Measurements from ENCODE around the gene APOL2. TPM values are rescaled to one million over a fixed set of nuclear protein-coding genes. Genes with fewer than 3 reads are reported as not detected.
"Not testable (repeated sequence)": the region's sequence is repeated elsewhere in the genome, so short reads cannot be mapped to it uniquely, and the experiment has no call there.

Gene APOL2
- total and polyA plus RNA-seq, 5 donors, result 29.1 to 54.8 (median 40.0) TPM

- ATAC-seq (no peak), DNase-seq (no peak)
- no peak overlapping the region for H3K27ac ChIP-seq (ENCODE audit: low read length)
- H3K27me3 ChIP-seq (ENCODE audit: control insufficient read depth, insufficient read depth), result no peaks in the 10 kb centered on the region
- H3K9me3 ChIP-seq (ENCODE audit: control insufficient read depth, low read length), result no peaks in the 10 kb centered on the region
- WGBS, result 82% methylated on average over 7 of the region's 7 CpGs
- intact Hi-C loops (cut with DNase I), result no loop called here
- H3K4me1 ChIP-seq (ENCODE audit: control insufficient read depth, insufficient read depth, low read length), result no peaks in the 10 kb centered on the region
- H3K4me3 ChIP-seq (ENCODE audit: low read length), result no peak overlapping the region
Measured at GRCh38 chr22:36228944-36229343, 10.4 kb downstream of the APOL2 start.

DNA sequence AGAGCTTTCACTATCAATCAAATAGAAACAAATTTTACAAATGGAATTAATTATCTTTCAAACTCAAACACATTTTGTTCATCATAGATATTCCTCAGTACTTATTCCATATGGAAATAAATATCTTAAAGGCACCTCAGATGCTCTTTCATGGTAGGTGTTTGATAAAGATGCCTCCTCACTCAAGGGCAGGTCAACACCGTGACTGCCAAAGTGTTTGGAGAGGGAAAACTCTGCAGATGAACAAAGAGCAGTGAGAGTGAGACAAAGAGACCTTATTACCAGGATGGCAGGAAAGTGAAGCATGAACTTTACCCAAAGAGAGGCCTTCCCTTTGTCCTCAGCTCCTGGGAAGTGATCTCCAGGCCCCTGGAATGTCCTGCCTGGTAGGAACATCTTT lies 11.0 kb downstream of the APOL2 start:
- H3K4me1 ChIP-seq (ENCODE audit: control insufficient read depth, insufficient read depth, low read length); DNase-seq; H3K27ac ChIP-seq (ENCODE audit: low read length); H3K4me3 ChIP-seq (ENCODE audit: low read length); H3K9me3 ChIP-seq (ENCODE audit: control insufficient read depth, low read length); H3K27me3 ChIP-seq (ENCODE audit: control insufficient read depth, insufficient read depth); intact Hi-C loops (cut with DNase I); ATAC-seq: not testable (repeated sequence)
- 70% methylated on average over 1 of the region's 1 CpG for WGBS

DNA sequence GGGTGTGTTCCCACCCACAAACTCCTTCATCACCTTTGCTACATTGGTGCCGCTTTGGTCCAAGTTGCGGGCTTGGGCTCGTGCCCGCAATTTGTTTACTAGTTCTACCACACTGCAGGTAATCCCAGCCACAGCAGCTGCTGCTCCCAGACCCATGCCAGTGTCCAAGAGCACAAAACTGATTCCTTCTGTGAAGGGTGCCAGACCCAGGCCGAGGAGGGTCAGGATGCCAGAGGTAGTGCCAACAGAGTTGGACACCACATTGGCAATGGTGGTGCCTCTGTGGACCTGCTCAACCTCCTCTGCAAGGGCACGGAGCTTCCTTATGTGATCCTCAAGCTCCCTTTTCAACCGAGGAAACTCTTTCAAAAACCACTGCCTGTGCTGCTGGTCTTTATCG lies 11.5 kb downstream of the APOL2 start:
- Histone ChIP-seq H3K27me3 (ENCODE audit: control insufficient read depth, insufficient read depth) (no peaks in the 10 kb centered on the region), H3K9me3 (ENCODE audit: control insufficient read depth, low read length) (no peaks in the 10 kb centered on the region), H3K27ac (ENCODE audit: low read length) (no peak overlapping the region), H3K4me1 (ENCODE audit: control insufficient read depth, insufficient read depth, low read length) (no peaks in the 10 kb centered on the region), H3K4me3 (ENCODE audit: low read length) (no peak overlapping the region)
- 91% methylated on average over 8 of the region's 8 CpGs for WGBS
- no peak for DNase-seq
- ATAC-seq, result no peak
- intact Hi-C loops (cut with DNase I), result no loop called here

GRCh38 chr22:36227396-36227795 lies 11.9 kb downstream of the APOL2 start:
- Histone ChIP-seq H3K9me3 (ENCODE audit: control insufficient read depth, low read length) (no peaks in the 10 kb centered on the region), H3K4me1 (ENCODE audit: control insufficient read depth, insufficient read depth, low read length) (no peaks in the 10 kb centered on the region), H3K4me3 (ENCODE audit: low read length) (no peak overlapping the region), H3K27ac (ENCODE audit: low read length) (no peak overlapping the region), H3K27me3 (ENCODE audit: control insufficient read depth, insufficient read depth) (no peaks in the 10 kb centered on the region)
- WGBS, result 93% methylated on average over 9 of the region's 9 CpGs
- intact Hi-C loops (cut with DNase I), result no loop called here
- DNase-seq (no peak), ATAC-seq (no peak)

- Histone ChIP-seq H3K9me3 (ENCODE audit: control insufficient read depth, low read length) (no peaks in the 10 kb centered on the region), H3K4me3 (ENCODE audit: low read length) (no peak overlapping the region), H3K27ac (ENCODE audit: low read length) (no peak overlapping the region), H3K27me3 (ENCODE audit: control insufficient read depth, insufficient read depth) (no peaks in the 10 kb centered on the region), H3K4me1 (ENCODE audit: control insufficient read depth, insufficient read depth, low read length) (no peaks in the 10 kb centered on the region)
- ATAC-seq, result no peak
- intact Hi-C loops (cut with DNase I), result no loop called here
- WGBS, result 92% methylated on average over 5 of the region's 5 CpGs
- no peak for DNase-seq
Measured at GRCh38 chr22:36226189-36226588, 13.1 kb downstream of the APOL2 start.

DNA sequence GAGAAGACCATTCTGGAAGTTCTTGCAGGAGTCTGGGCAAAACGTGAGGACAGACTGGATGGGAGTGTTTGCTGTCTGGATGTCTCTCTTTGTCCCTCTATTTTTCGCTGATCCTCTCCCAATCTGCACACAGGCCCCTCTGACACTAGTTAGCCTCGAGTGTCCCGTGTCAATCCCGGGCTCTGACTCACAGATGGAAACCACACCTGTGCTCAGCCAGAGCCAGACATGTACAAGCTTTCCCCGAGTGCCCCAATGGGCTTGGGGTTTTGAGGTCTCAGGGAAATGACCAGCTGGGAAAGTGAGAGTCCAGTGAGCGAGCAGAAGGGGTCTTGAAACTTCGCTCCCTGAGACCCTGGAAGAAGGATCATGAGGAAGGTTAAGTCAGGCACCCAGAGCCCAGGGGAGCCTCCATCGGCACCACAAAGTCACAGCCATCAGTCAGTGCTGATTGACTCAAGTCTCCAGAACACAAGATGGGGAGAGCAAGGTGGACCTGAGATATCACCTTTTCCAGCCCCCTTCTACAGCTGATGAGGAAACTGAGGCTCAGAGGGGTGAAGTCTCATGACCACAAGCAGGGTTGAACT lies 13.9 kb downstream of the APOL2 start:
- WGBS, result 86% methylated on average over 9 of the region's 9 CpGs
- no peak for DNase-seq
- Histone ChIP-seq H3K4me3 (ENCODE audit: low read length) (no peak overlapping the region), H3K27me3 (ENCODE audit: control insufficient read depth, insufficient read depth) (no peaks in the 10 kb centered on the region), H3K4me1 (ENCODE audit: control insufficient read depth, insufficient read depth, low read length) (peaks cover 2% of the 10 kb centered on the region), H3K27ac (ENCODE audit: low read length) (no peak overlapping the region), H3K9me3 (ENCODE audit: control insufficient read depth, low read length) (no peaks in the 10 kb centered on the region)
- intact Hi-C loops (cut with DNase I), result no loop called here
- ATAC-seq, result no peak

GRCh38 chr22:36224245-36224644 lies 15.1 kb downstream of the APOL2 start:
- H3K27me3 ChIP-seq (ENCODE audit: control insufficient read depth, insufficient read depth), result no peaks in the 10 kb centered on the region
- DNase-seq (no peak), ATAC-seq (no peak)
- intact Hi-C loops (cut with DNase I), result no loop called here
- H3K9me3 ChIP-seq (ENCODE audit: control insufficient read depth, low read length), result no peaks in the 10 kb centered on the region
- peaks cover 3% of the 10 kb centered on the region for H3K4me1 ChIP-seq (ENCODE audit: control insufficient read depth, insufficient read depth, low read length)
- H3K27ac ChIP-seq (ENCODE audit: low read length), result no peak overlapping the region
- 76% methylated on average over 4 of the region's 4 CpGs for WGBS
- no peak overlapping the region for H3K4me3 ChIP-seq (ENCODE audit: low read length)

GRCh38 chr22:36223504-36223903 lies 15.8 kb downstream of the APOL2 start:
- H3K4me1 ChIP-seq (ENCODE audit: control insufficient read depth, insufficient read depth, low read length), result peaks cover 3% of the 10 kb centered on the region
- no peak overlapping the region for H3K27ac ChIP-seq (ENCODE audit: low read length)
- H3K27me3 ChIP-seq (ENCODE audit: control insufficient read depth, insufficient read depth), result no peaks in the 10 kb centered on the region
- no peak for DNase-seq
- intact Hi-C loops (cut with DNase I), result no loop called here
- WGBS, result 72% methylated on average over 8 of the region's 8 CpGs
- ATAC-seq, result peak in 1 of 2 donors; percentile 16
- H3K4me3 ChIP-seq (ENCODE audit: low read length), result no peak overlapping the region
- H3K9me3 ChIP-seq (ENCODE audit: control insufficient read depth, low read length), result no peaks in the 10 kb centered on the region

DNA sequence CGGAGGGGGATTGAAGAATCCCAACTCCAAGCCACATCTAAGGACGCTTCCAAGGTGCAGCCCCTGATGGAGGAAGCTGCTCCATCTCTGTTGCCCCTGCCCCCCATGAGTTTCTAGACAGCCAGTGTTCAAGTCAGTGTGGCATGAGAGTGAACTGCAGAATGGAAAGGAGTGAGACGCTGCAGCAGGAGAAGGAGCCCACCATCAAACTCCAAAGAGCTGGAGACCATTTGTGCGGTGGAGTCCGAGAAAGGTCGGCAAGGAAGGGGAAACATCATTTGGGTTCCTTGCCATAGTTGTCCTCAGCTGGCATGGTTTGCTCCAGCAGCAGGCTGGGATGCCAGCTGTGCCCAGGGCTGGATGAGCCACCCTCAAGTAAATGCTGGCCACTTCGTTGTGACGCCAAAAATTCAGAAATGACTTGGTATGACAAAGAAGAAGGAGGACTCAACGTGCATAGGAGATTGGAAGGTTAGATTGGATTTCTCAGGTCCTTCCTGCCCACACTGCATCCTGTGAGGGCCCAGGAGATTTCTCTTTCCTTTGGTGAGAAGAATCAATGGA lies 16.4 kb downstream of the APOL2 start:
- no peaks in the 10 kb centered on the region for H3K9me3 ChIP-seq (ENCODE audit: control insufficient read depth, low read length)
- H3K4me1 ChIP-seq (ENCODE audit: control insufficient read depth, insufficient read depth, low read length), result peaks cover 3% of the 10 kb centered on the region
- 84% methylated on average over 9 of the region's 9 CpGs for WGBS
- DNase-seq (no peak), ATAC-seq (no peak)
- no peak overlapping the region for H3K27ac ChIP-seq (ENCODE audit: low read length)
- H3K4me3 ChIP-seq (ENCODE audit: low read length), result no peak overlapping the region
- intact Hi-C loops (cut with DNase I), result no loop called here
- H3K27me3 ChIP-seq (ENCODE audit: control insufficient read depth, insufficient read depth), result no peaks in the 10 kb centered on the region

DNA sequence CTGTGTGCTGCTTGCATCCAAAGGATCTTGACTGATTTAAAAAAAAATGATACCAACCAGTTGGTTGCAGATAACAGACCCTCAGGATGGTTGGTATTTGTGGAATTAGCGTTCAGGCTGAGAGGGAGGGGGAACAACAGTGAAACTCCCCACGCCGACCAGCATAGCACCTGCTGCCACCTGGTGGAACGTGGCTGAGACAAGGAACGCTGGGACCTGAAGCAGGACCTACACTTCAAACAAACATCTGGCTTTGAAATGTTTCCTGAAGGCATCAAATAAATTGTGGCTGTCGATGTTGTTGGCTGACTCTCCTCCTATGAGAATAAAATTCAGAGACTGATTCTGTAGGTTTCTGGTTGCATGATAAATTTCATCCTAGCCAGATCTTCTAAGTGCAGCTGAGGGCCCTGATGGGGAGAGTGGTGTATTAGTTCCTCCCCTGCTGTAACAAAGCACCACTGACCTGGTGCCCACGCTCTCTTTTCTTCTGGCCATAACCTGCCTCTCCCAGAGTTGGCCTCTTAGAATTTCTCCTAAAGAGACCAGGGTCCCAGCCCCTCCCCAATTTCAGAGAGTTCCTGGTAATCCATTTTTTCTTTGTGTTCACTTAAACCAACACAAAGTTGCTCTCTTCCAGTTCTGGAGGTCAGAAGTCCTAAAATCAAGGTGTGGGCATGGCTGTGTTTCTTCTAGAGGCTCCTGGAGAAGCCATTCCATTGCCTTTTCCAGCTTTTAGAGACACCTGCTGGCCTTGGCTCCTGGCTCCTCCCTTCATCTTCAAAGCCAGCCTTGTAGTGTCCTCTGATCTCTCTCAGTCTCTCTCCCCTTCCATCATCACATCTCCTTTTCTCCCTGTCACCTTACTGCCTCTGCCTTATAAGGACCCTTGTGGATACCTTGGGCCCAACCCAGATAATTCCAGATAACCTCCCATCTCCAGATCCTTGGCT lies 17.3 kb downstream of the APOL2 start:
- DNase-seq, result peak; percentile 58 to 83 (median 78)

DNA sequence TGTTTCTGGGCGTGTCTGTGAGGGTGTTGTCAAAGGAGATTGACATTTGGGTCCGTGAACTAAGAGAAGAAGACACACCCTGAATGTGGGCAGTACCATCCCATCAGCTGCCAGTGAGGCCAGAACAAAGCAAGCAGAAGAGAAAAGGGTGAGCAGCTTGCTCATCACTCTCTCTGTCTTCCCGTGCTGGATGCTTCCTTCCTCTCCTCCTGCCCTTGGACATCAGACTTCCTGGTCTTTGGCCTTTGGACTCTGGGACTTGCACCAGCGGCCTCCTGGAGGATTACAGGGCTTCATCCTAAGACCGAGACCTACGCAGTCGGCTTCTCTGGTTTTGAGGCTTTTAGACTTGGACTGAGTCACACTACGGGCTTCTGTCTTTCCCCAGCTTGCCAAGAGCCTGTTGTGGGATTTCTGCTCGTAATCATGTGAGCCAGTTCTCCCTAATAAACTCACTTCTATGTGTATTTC lies 18.8 kb downstream of the APOL2 start:
- H3K4me1 ChIP-seq (ENCODE audit: control insufficient read depth, insufficient read depth, low read length), result peaks cover 3% of the 10 kb centered on the region
- DNase-seq (peak in 1 of 3 donors; percentile 46), ATAC-seq (peak; percentile 11 to 67)
- H3K9me3 ChIP-seq (ENCODE audit: control insufficient read depth, low read length), result no peaks in the 10 kb centered on the region
- no peaks in the 10 kb centered on the region for H3K27me3 ChIP-seq (ENCODE audit: control insufficient read depth, insufficient read depth)
- no peak overlapping the region for H3K4me3 ChIP-seq (ENCODE audit: low read length)
- intact Hi-C loops (cut with DNase I), result no loop called here
- H3K27ac ChIP-seq (ENCODE audit: low read length), result peak overlapping the region; percentile 39
- WGBS, result 48% methylated on average over 9 of the region's 9 CpGs

More for the DNA sequence above, 17.3 kb downstream of the APOL2 start:
- intact Hi-C loops (cut with DNase I), result no loop called here
- H3K4me1 ChIP-seq (ENCODE audit: control insufficient read depth, insufficient read depth, low read length), result peaks cover 3% of the 10 kb centered on the region
- H3K27me3 ChIP-seq (ENCODE audit: control insufficient read depth, insufficient read depth), result no peaks in the 10 kb centered on the region
- ATAC-seq, result peak; percentile 61 to 71
- H3K9me3 ChIP-seq (ENCODE audit: control insufficient read depth, low read length), result no peaks in the 10 kb centered on the region
- whole genome bisulfite sequencing, result 17% methylated on average over 7 of the region's 7 CpGs
- no peak overlapping the region for H3K27ac ChIP-seq (ENCODE audit: low read length)
- H3K4me3 ChIP-seq (ENCODE audit: low read length), result no peak overlapping the region

All from right cardiac atrium (tissue), 5 donors.